ENCODE results near the gene SELENOM. TPM values are rescaled to one million over a fixed set of nuclear protein-coding genes. Genes with fewer than 3 reads are reported as not detected.

SELENOM gene
- 1,000 to 10,000 TPM in 1 of 2 donors, 100 to 1,000 TPM in 1; 453 to 1,695 TPM for total RNA-seq

GRCh38 chr22:31107178-31107893 is at the start of gene SELENOM:
TSS of gene SELENOM (minus strand) at chr22:31107568. CDS start at chr22:31107505, 63 bp downstream.
- peak; percentile 14 for ATAC-seq (ENCODE audit: insufficient number of reproducible peaks, low FRiP score, low read depth)
- H3K27me3 ChIP-seq (replicated peaks; ENCODE audit: insufficient read depth) = no peaks in the 10 kb centered on the region
- H3K27ac ChIP-seq = peak within 1 kb of the TSS; percentile 99
- peak; percentile 88 for TF ChIP-seq CTCF (IDR thresholded peaks at IDR 0.05)
- peaks cover 25 to 46% of the 10 kb centered on the region in 2 donors for H3K4me1 ChIP-seq (ENCODE audit: control insufficient read depth in 1 of 2, low read depth in 2 of 2)
- DNase-seq (ENCODE audit: low spot score) = peak; percentile 86
- no peaks in the 10 kb centered on the region for H3K9me3 ChIP-seq
- no peaks in the 10 kb centered on the region for H3K36me3 ChIP-seq
- H3K4me3 ChIP-seq = peak within 1 kb of the TSS; percentile 94

- DNase-seq (ENCODE audit: low spot score) (no peak), ATAC-seq (ENCODE audit: insufficient number of reproducible peaks, low FRiP score, low read depth) (peak; percentile 33)
- H3K4me3 ChIP-seq = peak overlapping the region; percentile 33
- peak overlapping the region; percentile 97 for H3K27ac ChIP-seq
- TF ChIP-seq CTCF (IDR thresholded peaks at IDR 0.05) = no peak
- no peaks in the 10 kb centered on the region for H3K9me3 ChIP-seq
- H3K27me3 ChIP-seq (replicated peaks; ENCODE audit: insufficient read depth) = no peaks in the 10 kb centered on the region
- H3K4me1 ChIP-seq (ENCODE audit: control insufficient read depth in 1 of 2, low read depth in 2 of 2) = peaks cover 18 to 34% of the 10 kb centered on the region in 2 donors
- H3K36me3 ChIP-seq = no peaks in the 10 kb centered on the region
Observed at GRCh38 chr22:31155422-31155821, 48.1 kb upstream of the SELENOM start.

- H3K27me3 ChIP-seq (replicated peaks; ENCODE audit: insufficient read depth) = no peaks in the 10 kb centered on the region
- H3K4me3 ChIP-seq = peak overlapping the region; percentile 28
- H3K4me1 ChIP-seq (ENCODE audit: control insufficient read depth in 1 of 2, low read depth in 2 of 2) = peaks cover 18 to 34% of the 10 kb centered on the region in 2 donors
- H3K36me3 ChIP-seq = no peaks in the 10 kb centered on the region
- peak overlapping the region; percentile 97 for H3K27ac ChIP-seq
- H3K9me3 ChIP-seq = no peaks in the 10 kb centered on the region
- no peak for DNase-seq (ENCODE audit: low spot score)
- peak; percentile 3 for ATAC-seq (ENCODE audit: insufficient number of reproducible peaks, low FRiP score, low read depth)
- TF ChIP-seq CTCF (IDR thresholded peaks at IDR 0.05) = no peak
Observed at GRCh38 chr22:31154975-31155374, 47.6 kb upstream of the SELENOM start.

GRCh38 chr22:31153357-31153756 is 46.0 kb upstream of the SELENOM start:
- no peak overlapping the region for H3K4me3 ChIP-seq
- no peaks in the 10 kb centered on the region for H3K27me3 ChIP-seq (replicated peaks; ENCODE audit: insufficient read depth)
- H3K27ac ChIP-seq = peak overlapping the region; percentile 97
- H3K9me3 ChIP-seq = no peaks in the 10 kb centered on the region
- H3K4me1 ChIP-seq (ENCODE audit: control insufficient read depth in 1 of 2, low read depth in 2 of 2) = peaks cover 19 to 40% of the 10 kb centered on the region in 2 donors
- ATAC-seq (ENCODE audit: insufficient number of reproducible peaks, low FRiP score, low read depth) (no peak), DNase-seq (ENCODE audit: low spot score) (no peak)
- no peaks in the 10 kb centered on the region for H3K36me3 ChIP-seq
- no peak for TF ChIP-seq CTCF (IDR thresholded peaks at IDR 0.05)

- Histone ChIP-seq H3K27ac (peak overlapping the region in 1 of 2 donors; percentile 97), H3K36me3 (no peaks in the 10 kb centered on the region), H3K4me1 (ENCODE audit: control insufficient read depth in 1 of 2, low read depth in 2 of 2) (peaks cover 19 to 44% of the 10 kb centered on the region in 2 donors), H3K4me3 (no peak overlapping the region), H3K9me3 (no peaks in the 10 kb centered on the region), H3K27me3 (replicated peaks; ENCODE audit: insufficient read depth) (no peaks in the 10 kb centered on the region)
- ATAC-seq (ENCODE audit: insufficient number of reproducible peaks, low FRiP score, low read depth) (no peak), DNase-seq (ENCODE audit: low spot score) (no peak)
- TF ChIP-seq CTCF (IDR thresholded peaks at IDR 0.05) = no peak
Observed at GRCh38 chr22:31151872-31152271, 44.5 kb upstream of the SELENOM start.
